ENCODE results near the gene KCNQ1.

The KCNQ1 gene

GRCh38 chr11:2708151-2708581, 263.4 kb downstream of the KCNQ1 start:
- TF ChIP-seq CTCF (IDR thresholded peaks at IDR 0.05; ENCODE audit: insufficient read depth, low read depth, low read length, missing control alignments) = no peak
- no peak for DNase-seq (ENCODE audit: low read depth)
- no peak overlapping the region for H3K4me3 ChIP-seq (ENCODE audit: low read length)

- H3K4me3 ChIP-seq (ENCODE audit: low read length) = no peak overlapping the region
- DNase-seq (ENCODE audit: low read depth) = no peak
- no peak for TF ChIP-seq CTCF (IDR thresholded peaks at IDR 0.05; ENCODE audit: insufficient read depth, low read depth, low read length, missing control alignments)
Measured at GRCh38 chr11:2708757-2709281, 264.0 kb downstream of the KCNQ1 start.

GRCh38 chr11:2709429-2709828, 264.6 kb downstream of the KCNQ1 start:
- TF ChIP-seq CTCF (IDR thresholded peaks at IDR 0.05; ENCODE audit: insufficient read depth, low read depth, low read length, missing control alignments) = no peak
- H3K4me3 ChIP-seq (ENCODE audit: low read length) = no peak overlapping the region
- DNase-seq (ENCODE audit: low read depth) = no peak

- no peak for TF ChIP-seq CTCF (IDR thresholded peaks at IDR 0.05; ENCODE audit: insufficient read depth, low read depth, low read length, missing control alignments)
- H3K4me3 ChIP-seq (ENCODE audit: low read length) = no peak overlapping the region
- DNase-seq (ENCODE audit: low read depth) = no peak
Measured at GRCh38 chr11:2711161-2711560, 266.4 kb downstream of the KCNQ1 start.

GRCh38 chr11:2713094-2713493, 268.3 kb downstream of the KCNQ1 start:
- DNase-seq (ENCODE audit: low read depth) = no peak
- TF ChIP-seq CTCF (IDR thresholded peaks at IDR 0.05; ENCODE audit: insufficient read depth, low read depth, low read length, missing control alignments) = no peak
- no peak overlapping the region for H3K4me3 ChIP-seq (ENCODE audit: low read length)

GRCh38 chr11:2713661-2714462, 269.1 kb downstream of the KCNQ1 start:
- DNase-seq (ENCODE audit: low read depth) = no peak
- no peak for TF ChIP-seq CTCF (IDR thresholded peaks at IDR 0.05; ENCODE audit: insufficient read depth, low read depth, low read length, missing control alignments)
- no peak overlapping the region for H3K4me3 ChIP-seq (ENCODE audit: low read length)

- no peak for TF ChIP-seq CTCF (IDR thresholded peaks at IDR 0.05; ENCODE audit: insufficient read depth, low read depth, low read length, missing control alignments)
- DNase-seq (ENCODE audit: low read depth) = no peak
- H3K4me3 ChIP-seq (ENCODE audit: low read length) = no peak overlapping the region
Measured at GRCh38 chr11:2714463-2714800, 269.6 kb downstream of the KCNQ1 start.

Data from epithelial cell of esophagus (primary cell).